ENCODE results near the gene FASN.

GRCh38 chr17:82042649-82043048 is 55.4 kb downstream of the FASN start:
- TF ChIP-seq GATA3 (IDR thresholded peaks at IDR 0.05; ENCODE audit: low read depth, low read length) (no peak), GATA2 (IDR thresholded peaks at IDR 0.05; ENCODE audit: low read depth, low read length) (no peak)
